ENCODE results near the gene VPS54.
A peak's percentile ranks its signal among the peaks of the same experiment; 100 is the strongest.

VPS54 gene

DNA sequence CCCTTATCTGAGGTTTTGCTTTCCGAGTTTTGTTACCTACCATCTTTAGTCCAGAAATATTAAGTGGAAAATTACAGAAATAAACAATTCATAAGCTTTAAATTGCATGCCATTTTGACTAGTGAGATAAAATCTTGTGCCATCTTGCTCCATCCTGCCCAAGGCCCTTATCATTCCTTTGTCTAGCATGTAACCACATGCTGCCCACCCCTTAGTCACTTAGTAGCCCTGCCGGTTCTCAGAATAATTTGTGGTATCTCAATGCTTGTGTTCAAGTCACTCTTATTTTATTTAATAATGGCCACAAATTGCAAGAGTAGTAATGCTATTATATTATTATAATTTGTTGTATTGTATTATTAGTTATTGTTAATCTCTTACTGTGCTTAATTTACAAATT is 36.8 kb upstream of the VPS54 start:
- FAIRE-seq (no peak), DNase-seq (ENCODE audit: insufficient read length, low spot score) (no peak)
- no peak for TF ChIP-seq CTCF (IDR thresholded peaks at IDR 0.05; ENCODE audit: insufficient read depth, missing control alignments)

- no peak for FAIRE-seq
These were observed 35.1 kb upstream of the VPS54 start for GRCh38 chr2:64054161-64054915.

GRCh38 chr2:64052463-64053241 is 33.4 kb upstream of the VPS54 start:
- no peak for TF ChIP-seq CTCF (IDR thresholded peaks at IDR 0.05; ENCODE audit: insufficient read depth, missing control alignments)
- no peak for FAIRE-seq
- no peak for DNase-seq (ENCODE audit: insufficient read length, low spot score)

More at GRCh38 chr2:64054161-64054915, 35.1 kb upstream of the VPS54 start:
- no peak for DNase-seq (ENCODE audit: insufficient read length, low spot score)
- TF ChIP-seq CTCF (IDR thresholded peaks at IDR 0.05; ENCODE audit: insufficient read depth, missing control alignments): no peak

- DNase-seq (ENCODE audit: insufficient read length, low spot score): peak; percentile 28
- no peak for FAIRE-seq
- TF ChIP-seq CTCF (IDR thresholded peaks at IDR 0.05; ENCODE audit: insufficient read depth, missing control alignments): peak; percentile 95
These were observed 30.5 kb upstream of the VPS54 start for GRCh38 chr2:64049633-64050220.

DNA sequence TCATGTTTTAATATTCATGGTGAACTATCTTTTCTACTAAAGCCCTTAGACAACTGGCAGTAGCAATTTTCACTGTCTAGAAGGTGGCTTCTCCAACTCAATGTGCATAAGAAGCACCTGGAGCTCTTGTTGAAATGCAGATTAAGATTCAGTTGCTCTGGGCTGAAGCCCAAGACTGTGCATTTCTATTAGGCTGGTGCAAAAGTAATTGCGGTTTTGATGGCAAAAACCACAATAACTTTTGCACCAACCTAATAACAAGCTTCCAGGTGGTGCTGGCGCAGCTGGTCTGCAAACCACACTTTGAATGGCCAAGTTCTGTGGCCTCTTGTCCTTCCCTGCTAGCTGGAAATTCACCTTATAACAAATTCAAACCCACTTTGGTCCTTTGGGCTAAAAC is 26.7 kb upstream of the VPS54 start:
- DNase-seq (ENCODE audit: insufficient read length, low spot score) (no peak), FAIRE-seq (no peak)
- TF ChIP-seq CTCF (IDR thresholded peaks at IDR 0.05; ENCODE audit: insufficient read depth, missing control alignments): no peak

- TF ChIP-seq CTCF (IDR thresholded peaks at IDR 0.05; ENCODE audit: insufficient read depth, missing control alignments): no peak
- DNase-seq (ENCODE audit: insufficient read length, low spot score) (no peak), FAIRE-seq (no peak)
These were observed 20.9 kb upstream of the VPS54 start for GRCh38 chr2:64040161-64040560.

All from D721Med (cell line).